PFSK-1 (cell line): Measurements from ENCODE around the gene SH3PXD2A.

Source experiments
- FOXP2 ChIP-seq: optimal IDR thresholded peaks from 2 replicates; pipeline ENCODE3; 2011; ENCODE audit warnings: borderline replicate concordance, control low read depth, inconsistent platforms; ENCODE audit not compliant: insufficient read depth; ENCODE audit errors: extremely low read length, extremely low read depth
- POLR2AphosphoS5 ChIP-seq: IDR thresholded peaks from 2 replicates; pipeline ENCODE4 v1.6.1; 2012; ENCODE audit warnings: low read depth, mild to moderate bottlenecking, control low read depth, low read length, moderate library complexity
- REST ChIP-seq, 2 experiments: IDR thresholded peaks; 2 replicates each; pipeline versions ENCODE4 v1.6.1 to v1.8.0; 2011 to 2012; ENCODE audit warnings: low read depth in 2 of 2, low read length in 2 of 2, control low read depth in 1 of 2, inconsistent platforms in 1 of 2, mild to moderate bottlenecking in 1 of 2, moderate library complexity in 1 of 2; ENCODE audit not compliant: insufficient read depth in 1 of 2
- SIN3A ChIP-seq: IDR thresholded peaks from 2 replicates; pipeline ENCODE4 v1.6.1; 2012; ENCODE audit warnings: mild to moderate bottlenecking, low read length, moderate library complexity, borderline replicate concordance; ENCODE audit not compliant: insufficient read depth
- TAF1 ChIP-seq: IDR thresholded peaks from 2 replicates; pipeline ENCODE4 v1.6.1; 2012; ENCODE audit warnings: low read length, control low read depth, borderline replicate concordance; ENCODE audit not compliant: insufficient read depth

Gene SH3PXD2A

GRCh38 chr10:103829838-103830465, 25.4 kb downstream of the SH3PXD2A start:
- no peak for TF ChIP-seq POLR2AphosphoS5
- no peak for TF ChIP-seq FOXP2
- no peak for TF ChIP-seq REST (IDR thresholded peaks at IDR 0.05; ENCODE audit: insufficient read depth in 1 of 2, low read depth in 2 of 2, low read length in 2 of 2)
- no peak for TF ChIP-seq SIN3A
- TF ChIP-seq TAF1: no peak

- TF ChIP-seq SIN3A (no peak), POLR2AphosphoS5 (no peak), REST (IDR thresholded peaks at IDR 0.05; ENCODE audit: insufficient read depth in 1 of 2, low read depth in 2 of 2, low read length in 2 of 2) (no peak), FOXP2 (no peak), TAF1 (no peak)
These were observed 26.1 kb downstream of the SH3PXD2A start for GRCh38 chr10:103829278-103829677.

- TF ChIP-seq REST (IDR thresholded peaks at IDR 0.05; ENCODE audit: insufficient read depth in 1 of 2, low read depth in 2 of 2, low read length in 2 of 2): no peak
- TF ChIP-seq FOXP2: no peak
- no peak for TF ChIP-seq POLR2AphosphoS5
- TF ChIP-seq SIN3A: no peak
- TF ChIP-seq TAF1: no peak
These were observed 26.7 kb downstream of the SH3PXD2A start for GRCh38 chr10:103828587-103829197.

GRCh38 chr10:103828107-103828506, 27.3 kb downstream of the SH3PXD2A start:
- TF ChIP-seq FOXP2: no peak
- TF ChIP-seq REST (IDR thresholded peaks at IDR 0.05; ENCODE audit: insufficient read depth in 1 of 2, low read depth in 2 of 2, low read length in 2 of 2): no peak
- no peak for TF ChIP-seq POLR2AphosphoS5
- no peak for TF ChIP-seq SIN3A
- TF ChIP-seq TAF1: no peak

GRCh38 chr10:103826885-103827284, 28.5 kb downstream of the SH3PXD2A start:
- no peak for TF ChIP-seq SIN3A
- TF ChIP-seq FOXP2: no peak
- TF ChIP-seq REST (IDR thresholded peaks at IDR 0.05; ENCODE audit: insufficient read depth in 1 of 2, low read depth in 2 of 2, low read length in 2 of 2): no peak
- TF ChIP-seq TAF1: no peak
- no peak for TF ChIP-seq POLR2AphosphoS5
